ENCODE data around the gene BTAF1.
A peak's percentile ranks its signal among the peaks of the same experiment; 100 is the strongest.
"Not testable (repeated sequence)": the region's sequence is repeated elsewhere in the genome, so short reads cannot be mapped to it uniquely, and the experiment has no call there.

BTAF1 gene

DNA sequence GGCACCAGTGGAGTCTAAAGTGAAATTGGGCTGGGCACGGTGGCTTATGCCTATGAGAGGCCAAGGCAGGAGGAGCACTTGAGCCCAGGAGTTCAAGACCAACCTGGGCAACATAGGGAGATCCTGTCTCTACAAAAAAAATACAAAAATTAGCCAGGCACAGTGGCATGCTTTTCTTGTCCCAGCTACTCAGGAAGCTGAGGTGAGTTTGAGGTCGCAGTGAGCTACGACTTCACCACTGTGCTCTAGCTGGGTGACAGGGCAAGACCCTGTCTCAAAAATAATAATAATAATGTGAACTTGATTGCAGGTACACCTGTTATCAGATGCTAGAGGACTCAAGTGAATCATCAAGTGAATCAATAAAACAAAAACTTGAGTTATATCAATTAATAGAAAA, 108.0 kb downstream of the BTAF1 start:
- Histone ChIP-seq H2BK5ac (ENCODE audit: low read depth, low read length, poor library complexity, severe bottlenecking) (no peak overlapping the region), H4K8ac (ENCODE audit: low read length) (no peak overlapping the region), H3K23ac (ENCODE audit: low read length in 2 of 2) (no peak overlapping the region), H3K4me1 (ENCODE audit: control insufficient read depth, insufficient read depth, low read depth, low read length) (no peaks in the 10 kb centered on the region), H2AK5ac (ENCODE audit: low read length, severe bottlenecking) (no peak overlapping the region), H3K27me3 (ENCODE audit: control insufficient read depth in 1 of 2, insufficient read depth in 1 of 2, low read length in 2 of 2) (no peaks in the 10 kb centered on the region), H3K27ac (ENCODE audit: low read length, poor library complexity, severe bottlenecking) (no peak overlapping the region), H3K36me3 (ENCODE audit: control insufficient read depth in 1 of 2, insufficient read depth in 2 of 2, low read depth in 1 of 2, low read length in 2 of 2) (peaks cover 16 to 85% of the 10 kb centered on the region in 2 experiments), H2BK15ac (ENCODE audit: low read depth, poor library complexity, severe bottlenecking) (no peak overlapping the region), H3K14ac (ENCODE audit: low read length in 2 of 2) (no peak overlapping the region), H3K9ac (ENCODE audit: low read length) (no peak overlapping the region), H2BK12ac (ENCODE audit: low read length in 2 of 2) (no peak overlapping the region), H3K18ac (ENCODE audit: low read depth in 1 of 2, low read length in 2 of 2) (no peak overlapping the region), H2AFZ (ENCODE audit: low read depth, low read length) (no peak overlapping the region), H3K9me3 (ENCODE audit: control insufficient read depth, low read length) (no peaks in the 10 kb centered on the region), H4K91ac (ENCODE audit: low read length) (no peak overlapping the region), H3K4me2 (ENCODE audit: low read length, poor library complexity, severe bottlenecking) (no peak overlapping the region), H2BK120ac (ENCODE audit: low read depth, low read length) (no peak overlapping the region), H3K4ac (ENCODE audit: low read depth in 1 of 2, low read length in 2 of 2) (no peak overlapping the region), H3K79me1 (replicated peaks; ENCODE audit: low read length, poor library complexity, severe bottlenecking) (peaks cover under 1% of the 10 kb centered on the region), H3K4me3 (ENCODE audit: insufficient read depth in 1 of 2, low read depth in 1 of 2, low read length in 2 of 2) (no peak overlapping the region)
- WGBS, result 93% methylated on average over 3 of the region's 3 CpGs
- DNase-seq, result no peak

DNA sequence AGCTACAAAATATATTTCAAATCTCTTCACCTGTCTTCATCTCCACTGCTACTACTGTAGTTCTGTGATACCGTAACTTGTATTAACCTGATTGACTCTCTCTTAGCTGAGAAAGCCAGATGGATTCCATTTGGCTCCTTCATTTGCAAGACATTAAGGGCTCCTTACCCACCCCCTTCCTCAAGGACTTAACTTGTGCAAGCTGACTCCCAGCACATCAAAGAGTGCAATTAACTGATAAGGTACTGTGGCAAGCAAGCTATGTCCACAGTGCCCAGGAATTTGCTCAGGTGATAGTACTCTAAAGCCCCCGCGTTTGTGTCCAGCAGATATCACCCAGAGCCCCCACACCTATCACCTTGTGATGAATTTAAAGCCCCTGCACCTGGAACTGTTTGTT, 109.5 kb downstream of the BTAF1 start:
- H3K14ac ChIP-seq (ENCODE audit: low read length in 2 of 2); H2BK12ac ChIP-seq (ENCODE audit: low read length in 2 of 2); H3K79me1 ChIP-seq (replicated peaks; ENCODE audit: low read length, poor library complexity, severe bottlenecking); H3K27ac ChIP-seq (ENCODE audit: low read length, poor library complexity, severe bottlenecking); H3K4me3 ChIP-seq (ENCODE audit: insufficient read depth in 1 of 2, low read depth in 1 of 2, low read length in 2 of 2); H3K23ac ChIP-seq (ENCODE audit: low read length in 2 of 2); H2AK5ac ChIP-seq (ENCODE audit: low read length, severe bottlenecking); H3K4me2 ChIP-seq (ENCODE audit: low read length, poor library complexity, severe bottlenecking); H3K4me1 ChIP-seq (ENCODE audit: control insufficient read depth, insufficient read depth, low read depth, low read length); H3K9ac ChIP-seq (ENCODE audit: low read length); H2BK120ac ChIP-seq (ENCODE audit: low read depth, low read length); H2BK15ac ChIP-seq (ENCODE audit: low read depth, poor library complexity, severe bottlenecking); H4K91ac ChIP-seq (ENCODE audit: low read length); H3K9me3 ChIP-seq (ENCODE audit: control insufficient read depth, low read length); H4K8ac ChIP-seq (ENCODE audit: low read length); H3K18ac ChIP-seq (ENCODE audit: low read depth in 1 of 2, low read length in 2 of 2); H2AFZ ChIP-seq (ENCODE audit: low read depth, low read length); H3K27me3 ChIP-seq (ENCODE audit: control insufficient read depth in 1 of 2, insufficient read depth in 1 of 2, low read length in 2 of 2); DNase-seq; H3K4ac ChIP-seq (ENCODE audit: low read depth in 1 of 2, low read length in 2 of 2); H2BK5ac ChIP-seq (ENCODE audit: low read depth, low read length, poor library complexity, severe bottlenecking): not testable (repeated sequence)
- peaks cover 16 to 72% of the 10 kb centered on the region in 2 experiments for H3K36me3 ChIP-seq (ENCODE audit: control insufficient read depth in 1 of 2, insufficient read depth in 2 of 2, low read depth in 1 of 2, low read length in 2 of 2)
- WGBS, result 52% methylated on average over 3 of the region's 3 CpGs

DNA sequence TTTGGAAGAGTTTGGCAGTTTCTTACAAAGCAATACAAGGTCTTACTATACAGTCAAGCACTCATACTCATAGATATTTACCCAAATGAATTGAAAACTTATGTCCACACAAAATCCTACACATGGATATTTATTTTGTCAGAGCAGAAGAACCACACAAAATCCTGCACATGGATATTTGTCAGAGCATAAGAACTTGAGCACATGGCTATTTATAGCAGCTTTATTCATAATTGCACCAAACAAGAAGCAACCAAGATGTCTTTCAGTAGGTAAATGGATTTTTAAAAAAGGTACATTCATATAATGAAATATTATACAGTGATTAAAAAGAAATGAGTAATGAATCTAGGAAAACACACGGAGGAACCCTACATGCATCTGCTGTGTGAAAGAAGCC, 115.4 kb downstream of the BTAF1 start:
- H3K9ac ChIP-seq (ENCODE audit: low read length), result no peak overlapping the region
- H2BK15ac ChIP-seq (ENCODE audit: low read depth, poor library complexity, severe bottlenecking), result no peak overlapping the region
- H3K9me3 ChIP-seq (ENCODE audit: control insufficient read depth, low read length), result no peaks in the 10 kb centered on the region
- H2AFZ ChIP-seq (ENCODE audit: low read depth, low read length), result no peak overlapping the region
- H3K14ac ChIP-seq (ENCODE audit: low read length in 2 of 2), result no peak overlapping the region
- no peak for DNase-seq
- no peaks in the 10 kb centered on the region for H3K27me3 ChIP-seq (ENCODE audit: control insufficient read depth in 1 of 2, insufficient read depth in 1 of 2, low read length in 2 of 2)
- H3K23ac ChIP-seq (ENCODE audit: low read length in 2 of 2), result no peak overlapping the region
- no peak overlapping the region for H4K8ac ChIP-seq (ENCODE audit: low read length)
- no peak overlapping the region for H2BK120ac ChIP-seq (ENCODE audit: low read depth, low read length)
- H2BK5ac ChIP-seq (ENCODE audit: low read depth, low read length, poor library complexity, severe bottlenecking), result no peak overlapping the region
- H3K79me1 ChIP-seq (replicated peaks; ENCODE audit: low read length, poor library complexity, severe bottlenecking), result no peaks in the 10 kb centered on the region
- no peaks in the 10 kb centered on the region for H3K4me1 ChIP-seq (ENCODE audit: control insufficient read depth, insufficient read depth, low read depth, low read length)
- H4K91ac ChIP-seq (ENCODE audit: low read length), result no peak overlapping the region
- H3K4ac ChIP-seq (ENCODE audit: low read depth in 1 of 2, low read length in 2 of 2), result no peak overlapping the region
- H3K18ac ChIP-seq (ENCODE audit: low read depth in 1 of 2, low read length in 2 of 2), result no peak overlapping the region
- no peak overlapping the region for H3K27ac ChIP-seq (ENCODE audit: low read length, poor library complexity, severe bottlenecking)
- peaks cover 4 to 19% of the 10 kb centered on the region in 2 experiments for H3K36me3 ChIP-seq (ENCODE audit: control insufficient read depth in 1 of 2, insufficient read depth in 2 of 2, low read depth in 1 of 2, low read length in 2 of 2)
- no peak overlapping the region for H3K4me3 ChIP-seq (ENCODE audit: insufficient read depth in 1 of 2, low read depth in 1 of 2, low read length in 2 of 2)
- H3K4me2 ChIP-seq (ENCODE audit: low read length, poor library complexity, severe bottlenecking), result no peak overlapping the region
- H2BK12ac ChIP-seq (ENCODE audit: low read length in 2 of 2), result no peak overlapping the region
- 100% methylated on average over 1 of the region's 1 CpG for WGBS
- no peak overlapping the region for H2AK5ac ChIP-seq (ENCODE audit: low read length, severe bottlenecking)

DNA sequence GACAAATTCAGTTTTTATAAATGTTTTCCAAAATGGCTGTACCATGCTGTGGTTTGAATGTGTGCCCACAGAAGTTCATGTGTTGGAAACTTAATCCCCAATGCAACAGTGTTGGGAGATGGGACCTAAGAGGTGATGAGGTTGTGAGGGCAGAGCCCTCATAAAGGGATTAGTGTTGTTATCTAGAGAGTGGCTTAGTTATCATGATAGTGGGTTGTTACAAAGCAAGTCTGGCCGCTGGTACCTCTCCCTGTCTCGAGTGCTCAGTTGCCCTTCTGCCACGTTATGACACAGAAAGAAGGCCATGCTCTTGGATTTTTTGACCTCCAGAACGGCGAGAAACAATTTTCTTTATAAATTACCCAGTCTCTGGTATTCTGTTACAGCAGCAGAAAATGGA, 119.0 kb downstream of the BTAF1 start:
- Histone ChIP-seq H4K8ac (ENCODE audit: low read length) (no peak overlapping the region), H3K27me3 (ENCODE audit: control insufficient read depth in 1 of 2, insufficient read depth in 1 of 2, low read length in 2 of 2) (no peaks in the 10 kb centered on the region)
- WGBS, result 66% methylated on average over 5 of the region's 5 CpGs

More for the DNA sequence above, 119.0 kb downstream of the BTAF1 start:
- H3K27ac ChIP-seq (ENCODE audit: low read length, poor library complexity, severe bottlenecking), result no peak overlapping the region
- H3K23ac ChIP-seq (ENCODE audit: low read length in 2 of 2), result no peak overlapping the region
- peaks cover under 1 to 5% of the 10 kb centered on the region in 2 experiments for H3K36me3 ChIP-seq (ENCODE audit: control insufficient read depth in 1 of 2, insufficient read depth in 2 of 2, low read depth in 1 of 2, low read length in 2 of 2)
- H2AK5ac ChIP-seq (ENCODE audit: low read length, severe bottlenecking), result no peak overlapping the region
- no peak for DNase-seq
- H2BK12ac ChIP-seq (ENCODE audit: low read length in 2 of 2), result no peak overlapping the region
- H3K9ac ChIP-seq (ENCODE audit: low read length), result no peak overlapping the region
- H4K91ac ChIP-seq (ENCODE audit: low read length), result no peak overlapping the region
- no peaks in the 10 kb centered on the region for H3K9me3 ChIP-seq (ENCODE audit: control insufficient read depth, low read length)
- H3K4me1 ChIP-seq (ENCODE audit: control insufficient read depth, insufficient read depth, low read depth, low read length), result no peaks in the 10 kb centered on the region
- no peak overlapping the region for H2BK15ac ChIP-seq (ENCODE audit: low read depth, poor library complexity, severe bottlenecking)
- no peak overlapping the region for H3K4ac ChIP-seq (ENCODE audit: low read depth in 1 of 2, low read length in 2 of 2)
- H2BK120ac ChIP-seq (ENCODE audit: low read depth, low read length), result no peak overlapping the region
- H3K18ac ChIP-seq (ENCODE audit: low read depth in 1 of 2, low read length in 2 of 2), result no peak overlapping the region
- H2AFZ ChIP-seq (ENCODE audit: low read depth, low read length), result no peak overlapping the region
- H3K79me1 ChIP-seq (replicated peaks; ENCODE audit: low read length, poor library complexity, severe bottlenecking), result no peaks in the 10 kb centered on the region
- H2BK5ac ChIP-seq (ENCODE audit: low read depth, low read length, poor library complexity, severe bottlenecking), result peak overlapping the region; percentile 51
- H3K4me3 ChIP-seq (ENCODE audit: insufficient read depth in 1 of 2, low read depth in 1 of 2, low read length in 2 of 2), result no peak overlapping the region
- no peak overlapping the region for H3K14ac ChIP-seq (ENCODE audit: low read length in 2 of 2)
- no peak overlapping the region for H3K4me2 ChIP-seq (ENCODE audit: low read length, poor library complexity, severe bottlenecking)
